Cardiac muscle cell (in vitro differentiated cells and primary cell): ENCODE results near the gene GOLGA5. TPM values are rescaled to one million over a fixed set of nuclear protein-coding genes. Genes with fewer than 3 reads are reported as not detected.
"Not testable (repeated sequence)": the region's sequence is repeated elsewhere in the genome, so short reads cannot be mapped to it uniquely, and the experiment has no call there.

Experiments used
- DNase-seq, 2 donors: peaks; one replicate each; pipeline versions ENCODE4 v3.0.0 to v3.0.0-alpha.2; 2010 to 2017; ENCODE audit warnings: low read depth in 1 of 2, low spot score in 1 of 2
- H3K27ac ChIP-seq: fragments of 200-600 bp; sonication (generic); 2 replicates; pipeline ENCODE4 v1.5.1; 2016
- H3K27me3 ChIP-seq: fragments of 200-600 bp; sonication (generic); 2 replicates; pipeline ENCODE4 v1.6.0; 2016; ENCODE audit warnings: control low read depth
- H3K36me3 ChIP-seq: fragments of 200-600 bp; sonication (generic); 2 replicates; pipeline ENCODE4 v1.5.1; 2016; ENCODE audit warnings: control low read depth
- H3K4me1 ChIP-seq: fragments of 200-600 bp; sonication (generic); 2 replicates; pipeline ENCODE4 v1.8.1; 2017; ENCODE audit warnings: low read depth, mild to moderate bottlenecking, mixed run types
- H3K4me3 ChIP-seq: fragments of 200-600 bp; sonication (generic); 2 replicates; pipeline ENCODE4 v1.5.1; 2016; ENCODE audit warnings: mild to moderate bottlenecking
- H3K9me3 ChIP-seq: fragments of 200-600 bp; sonication (generic); 2 replicates; pipeline ENCODE4 v1.5.1; 2017; ENCODE audit warnings: low read depth, mild to moderate bottlenecking, control low read depth
- polyA plus RNA-seq: library from polyadenylated mRNA; unstranded; fragments of >200 nt; fragmentation: Nextera tagmentation; extraction: Ambion mirVana; gene quantifications from 2 replicates; pipeline ENCODE4 v1.2.1, GENCODE V29; 2016
- total RNA-seq: library from RNA; depleted of rRNA; stranded (reverse); fragments of >200 nt; gene quantifications from 2 replicates; pipeline ENCODE4 v1.2.3, GENCODE V29; 2016
- TF ChIP-seq, protein P1 (sequence below): IDR thresholded peaks from 2 replicates; pipeline ENCODE4 v1.5.1; 2012; ENCODE audit warnings: low read depth, mild to moderate bottlenecking, low read length

The GOLGA5 gene
- total and polyA plus RNA-seq, 2 experiments from 2014 or later = 21.8 to 32.5 TPM

DNA sequence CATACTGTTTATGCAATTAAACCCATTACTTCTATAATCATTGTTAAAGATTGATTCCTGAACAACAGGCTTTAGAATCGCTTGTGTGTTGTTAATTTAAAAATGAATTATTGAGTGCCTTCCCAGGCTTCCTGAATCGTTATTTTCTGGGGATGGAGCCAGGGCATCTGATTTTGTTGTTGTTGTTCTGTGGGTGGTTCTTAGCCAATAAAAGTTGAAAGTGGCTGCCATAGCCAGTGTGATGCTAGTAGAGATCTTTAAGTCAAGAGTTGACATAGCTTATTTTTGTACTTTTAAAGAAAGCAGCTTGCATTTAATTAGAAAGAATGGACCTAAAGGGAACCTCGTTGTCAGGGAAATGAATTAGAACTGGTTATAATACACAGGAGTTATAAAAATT, 6.4 kb downstream of the GOLGA5 start:
- Histone ChIP-seq H3K4me1 (peaks cover 6% of the 10 kb centered on the region), H3K27ac (no peak overlapping the region), H3K4me3 (no peak overlapping the region), H3K9me3 (no peaks in the 10 kb centered on the region), H3K27me3 (no peaks in the 10 kb centered on the region), H3K36me3 (peaks cover 24% of the 10 kb centered on the region)
- TF ChIP-seq, protein P1, sequence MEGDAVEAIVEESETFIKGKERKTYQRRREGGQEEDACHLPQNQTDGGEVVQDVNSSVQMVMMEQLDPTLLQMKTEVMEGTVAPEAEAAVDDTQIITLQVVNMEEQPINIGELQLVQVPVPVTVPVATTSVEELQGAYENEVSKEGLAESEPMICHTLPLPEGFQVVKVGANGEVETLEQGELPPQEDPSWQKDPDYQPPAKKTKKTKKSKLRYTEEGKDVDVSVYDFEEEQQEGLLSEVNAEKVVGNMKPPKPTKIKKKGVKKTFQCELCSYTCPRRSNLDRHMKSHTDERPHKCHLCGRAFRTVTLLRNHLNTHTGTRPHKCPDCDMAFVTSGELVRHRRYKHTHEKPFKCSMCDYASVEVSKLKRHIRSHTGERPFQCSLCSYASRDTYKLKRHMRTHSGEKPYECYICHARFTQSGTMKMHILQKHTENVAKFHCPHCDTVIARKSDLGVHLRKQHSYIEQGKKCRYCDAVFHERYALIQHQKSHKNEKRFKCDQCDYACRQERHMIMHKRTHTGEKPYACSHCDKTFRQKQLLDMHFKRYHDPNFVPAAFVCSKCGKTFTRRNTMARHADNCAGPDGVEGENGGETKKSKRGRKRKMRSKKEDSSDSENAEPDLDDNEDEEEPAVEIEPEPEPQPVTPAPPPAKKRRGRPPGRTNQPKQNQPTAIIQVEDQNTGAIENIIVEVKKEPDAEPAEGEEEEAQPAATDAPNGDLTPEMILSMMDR = no peak
- DNase-seq = no peak

DNA sequence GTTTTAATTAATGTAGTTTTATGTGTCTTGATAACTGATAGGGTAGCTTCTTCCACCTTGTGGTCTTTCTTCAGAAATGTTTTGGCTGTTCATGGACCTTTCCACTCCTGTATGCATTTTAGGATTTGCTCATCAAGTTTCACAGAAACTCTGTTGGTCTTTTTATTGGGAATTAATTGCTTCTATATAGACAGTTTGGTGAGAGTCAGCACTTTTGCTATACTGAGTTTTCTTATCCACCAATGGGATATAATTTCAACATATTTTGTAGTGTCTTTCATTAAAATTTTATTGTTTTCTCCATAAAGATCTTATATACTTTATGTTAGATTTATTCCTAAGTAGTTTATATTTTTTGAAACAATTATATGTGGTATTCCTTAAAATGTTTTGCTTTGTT, 7.8 kb downstream of the GOLGA5 start:
- Histone ChIP-seq H3K27me3 (no peaks in the 10 kb centered on the region), H3K4me3 (no peak overlapping the region), H3K27ac (no peak overlapping the region), H3K36me3 (peaks cover 24% of the 10 kb centered on the region), H3K4me1 (peaks cover 5% of the 10 kb centered on the region), H3K9me3 (no peaks in the 10 kb centered on the region)
- TF ChIP-seq, protein P1 = no peak
- DNase-seq = no peak

DNA sequence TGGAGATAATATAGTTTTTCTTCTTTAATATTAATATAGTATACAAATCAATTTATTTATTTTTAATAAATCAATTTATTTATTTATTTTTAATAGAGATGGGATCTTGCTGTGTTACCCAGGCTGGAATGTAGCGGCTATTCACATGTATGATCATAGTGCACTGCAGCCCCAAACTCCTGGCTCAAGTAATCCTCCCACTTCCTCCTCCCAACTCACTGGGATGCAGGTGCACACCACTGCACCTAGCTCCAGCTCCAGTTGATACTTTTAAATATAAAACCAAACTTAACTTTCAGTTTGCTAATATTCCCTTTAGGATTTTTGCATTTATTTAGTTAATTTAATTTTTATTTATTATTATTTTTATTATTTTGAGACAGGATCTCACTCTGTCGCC, 8.6 kb downstream of the GOLGA5 start:
- Histone ChIP-seq H3K27ac (no peak overlapping the region), H3K4me1 (peaks cover 5% of the 10 kb centered on the region), H3K9me3 (no peaks in the 10 kb centered on the region), H3K27me3 (no peaks in the 10 kb centered on the region), H3K4me3 (no peak overlapping the region), H3K36me3 (peaks cover 22% of the 10 kb centered on the region)
- TF ChIP-seq, protein P1 = no peak
- DNase-seq = no peak

DNA sequence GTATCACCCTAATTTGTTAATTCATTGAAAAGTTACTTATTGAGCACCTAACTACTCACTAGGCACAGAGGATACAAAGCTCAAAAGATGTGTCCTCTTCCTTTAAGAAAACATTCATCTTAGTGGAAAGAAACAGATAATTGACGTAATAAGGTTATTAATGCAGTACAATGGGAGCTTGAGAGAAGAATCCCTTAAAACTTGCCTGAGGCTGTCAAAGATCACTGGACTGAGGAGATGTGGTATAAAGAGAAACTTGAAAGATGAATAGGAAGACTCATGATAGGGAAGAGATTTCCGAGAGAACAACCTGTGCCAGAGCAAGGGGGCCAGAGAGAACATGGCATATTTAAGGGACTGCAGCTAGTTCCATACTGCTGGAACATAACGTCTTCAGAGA, 19.1 kb downstream of the GOLGA5 start:
- TF ChIP-seq, protein P1 = no peak
- H3K27me3 ChIP-seq = no peaks in the 10 kb centered on the region
- no peaks in the 10 kb centered on the region for H3K4me1 ChIP-seq
- H3K36me3 ChIP-seq = peaks cover 79% of the 10 kb centered on the region
- DNase-seq = no peak
- no peak overlapping the region for H3K4me3 ChIP-seq
- no peaks in the 10 kb centered on the region for H3K9me3 ChIP-seq
- no peak overlapping the region for H3K27ac ChIP-seq

DNA sequence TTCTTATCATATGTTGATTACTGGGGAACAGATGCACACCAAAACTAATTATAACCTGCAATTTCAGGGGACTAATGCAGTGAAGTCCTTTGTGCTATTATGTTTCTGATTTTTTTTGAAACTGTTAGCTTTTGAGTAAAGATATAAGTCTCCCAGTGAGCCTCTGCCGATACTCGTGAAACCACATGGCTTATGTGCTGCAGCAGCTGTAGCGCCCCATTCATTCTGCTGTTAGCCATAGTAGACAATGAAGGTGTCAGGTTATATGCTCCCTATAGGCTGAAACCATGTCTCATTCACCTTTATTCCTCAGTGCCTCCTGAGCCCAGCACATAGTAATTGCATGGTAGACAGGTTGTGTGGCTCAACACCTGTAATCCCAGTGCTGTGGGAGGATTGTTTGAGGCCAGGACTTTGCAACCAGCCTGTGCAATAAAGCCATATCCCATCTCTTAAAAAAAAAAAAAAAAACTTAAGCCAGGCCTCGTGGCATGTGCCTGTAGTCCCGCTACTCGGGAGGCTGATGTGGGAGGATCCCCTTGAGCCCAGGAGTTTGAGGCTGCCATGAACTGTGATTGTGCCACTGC, 25.0 kb downstream of the GOLGA5 start:
- no peak overlapping the region for H3K27ac ChIP-seq
- H3K36me3 ChIP-seq = peaks cover 56% of the 10 kb centered on the region
- H3K27me3 ChIP-seq = no peaks in the 10 kb centered on the region
- TF ChIP-seq, protein P1 = no peak
- DNase-seq = no peak
- H3K4me3 ChIP-seq = no peak overlapping the region
- no peaks in the 10 kb centered on the region for H3K4me1 ChIP-seq
- H3K9me3 ChIP-seq = no peaks in the 10 kb centered on the region

DNA sequence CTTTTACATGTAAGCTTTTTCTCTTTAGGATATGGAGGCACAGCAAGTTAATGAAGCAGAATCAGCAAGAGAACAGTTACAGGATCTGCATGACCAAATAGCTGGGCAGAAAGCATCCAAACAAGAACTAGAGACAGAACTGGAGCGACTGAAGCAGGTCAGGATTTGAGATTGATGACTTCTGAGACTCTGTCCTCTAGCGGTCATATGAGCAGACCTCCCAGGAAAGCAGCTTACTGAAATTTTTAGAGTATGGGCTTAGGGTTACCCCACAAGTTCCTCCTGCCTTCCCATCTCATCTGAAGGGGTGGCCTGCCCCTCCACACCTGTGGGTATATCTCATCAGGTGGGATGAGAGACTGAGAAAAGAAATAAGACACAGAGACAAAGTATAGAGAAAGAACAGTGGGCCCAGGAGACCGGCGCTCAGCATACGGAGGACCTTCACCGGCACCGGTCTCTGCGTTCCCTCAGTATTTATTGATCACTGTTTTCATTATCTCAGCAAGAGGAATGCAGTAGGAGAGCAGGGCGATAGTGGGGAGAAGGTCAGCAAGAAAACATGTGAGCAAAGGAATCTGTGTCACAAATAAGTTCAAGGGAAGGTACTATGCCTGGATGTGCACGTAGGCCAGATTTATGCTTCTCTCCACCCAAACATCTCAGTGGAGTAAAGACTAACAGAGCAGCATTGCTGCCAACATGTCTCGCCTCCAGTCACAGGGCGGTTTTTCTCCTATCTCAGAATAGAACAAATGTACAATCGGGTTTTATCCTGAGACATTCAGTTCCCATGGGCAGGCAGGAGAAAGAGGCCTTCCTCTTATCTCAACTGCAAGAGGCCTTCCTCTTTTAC, 25.8 kb downstream of the GOLGA5 start:
- H3K36me3 ChIP-seq = peaks cover 55% of the 10 kb centered on the region
- H3K9me3 ChIP-seq, H3K27me3 ChIP-seq, DNase-seq, H3K4me3 ChIP-seq, H3K4me1 ChIP-seq: not testable (repeated sequence)
- peak overlapping the region; percentile 47 for H3K27ac ChIP-seq

DNA sequence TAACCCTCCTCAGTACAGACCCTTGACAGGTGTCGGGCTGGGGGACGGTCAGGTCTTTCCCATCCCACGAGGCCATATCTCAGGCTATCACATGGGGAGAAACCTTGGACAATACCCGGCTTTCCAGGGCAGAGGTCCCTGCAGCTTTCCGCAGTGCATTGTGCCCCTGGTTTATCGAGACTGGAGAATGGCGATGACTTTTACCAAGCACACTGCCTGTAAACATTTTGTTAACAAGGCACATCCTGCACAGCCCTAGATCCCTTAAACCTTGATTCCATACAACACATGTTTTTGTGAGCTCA, 26.4 kb downstream of the GOLGA5 start:
- not testable (repeated sequence) for DNase-seq, H3K4me1 ChIP-seq, H3K27me3 ChIP-seq, H3K9me3 ChIP-seq, H3K4me3 ChIP-seq
- Histone ChIP-seq H3K36me3 (peaks cover 61% of the 10 kb centered on the region), H3K27ac (peak overlapping the region; percentile 47)
